Esophagus squamous epithelium (tissue), 5 donors: ENCODE results near the gene PRR14. TPM values are rescaled to one million over a fixed set of nuclear protein-coding genes. Genes with fewer than 3 reads are reported as not detected.

Source experiments
- DNase-seq: peaks from one replicate; lab custom pipeline; 2025; lab: John Stamatoyannopoulos, UW
- H3K27ac ChIP-seq, 4 donors: fragments of 200-600 bp; sonication (generic); one replicate each; pipeline ENCODE4 v1.5.1; 2016 to 2019; ENCODE audit warnings: mild to moderate bottlenecking in 1 of 4
- H3K27me3 ChIP-seq, 4 donors: fragments of 200-600 bp; sonication (generic); 1 replicate in 3 of 4; 2 replicates in 1 of 4; pipeline versions ENCODE4 v1.5.1 to v1.6.0; 2017 to 2021; ENCODE audit warnings: antibody characterized with exemption in 1 of 4
- H3K36me3 ChIP-seq, 3 donors: fragments of 200-600 bp; sonication (generic); one replicate each; pipeline ENCODE4 v1.5.1; 2016 to 2019
- H3K4me1 ChIP-seq, 3 donors: fragments of 200-600 bp; sonication (generic); one replicate each; pipeline ENCODE4 v1.5.1; 2017 to 2019
- H3K4me3 ChIP-seq, 4 donors: fragments of 200-600 bp; sonication (generic); 1 replicate in 3 of 4; 2 replicates in 1 of 4; pipeline ENCODE4 v1.5.1; 2016 to 2019; ENCODE audit warnings: mild to moderate bottlenecking in 2 of 4, moderate library complexity in 1 of 4
- H3K9me3 ChIP-seq, 3 donors: fragments of 200-600 bp; sonication (generic); one replicate each; pipeline ENCODE4 v1.5.1; 2016 to 2019
- POLR2A ChIP-seq, 4 donors: fragments of 450-650 bp; IDR thresholded peaks; one replicate each; pipeline ENCODE4 v1.6.1; 2017; ENCODE audit warnings: antibody characterized with exemption in 4 of 4, mild to moderate bottlenecking in 4 of 4, moderate library complexity in 3 of 4
- WGBS, 2 donors: methylation state at CpG; one replicate each; pipeline ENCODE4 v1.1.5; 2018; 5-methylcytosine and 5-hydroxymethylcytosine counted together
- intact Hi-C: fragments of 100-400 bp; cut with DNase I; formaldehyde crosslinking; loops from one replicate; pipeline ENCODE4 v1.15.0; 2022
- total RNA-seq, 4 donors: library from RNA; depleted of rRNA; stranded (reverse); fragments of >200 nt; gene quantifications; one replicate each; pipeline ENCODE4 v1.1.0, GENCODE V29; 2016
- TF ChIP-seq, protein P1 (sequence below), 6 experiments: fragments of 450-650 bp in 4 of 6; fragments of 200-600 bp in 2 of 6; sonication (generic) in 2 of 6; IDR thresholded peaks; one replicate each; pipeline ENCODE4 v1.5.1; 2016 to 2019; ENCODE audit warnings: antibody characterized with exemption in 6 of 6, mild to moderate bottlenecking in 4 of 6, moderate library complexity in 4 of 6
- donor health status: DM: yes; HTN: yes; CAD: no.

PRR14 gene
- total RNA-seq, 4 donors from 2014 or later: 16.6 to 21.8 (median 20.3) TPM

GRCh38 chr16:30658731-30659506 is 8.2 kb downstream of the PRR14 start:
- Histone ChIP-seq H3K27me3 (no peaks in the 10 kb centered on the region), H3K4me1 (peaks cover 32 to 55% (median 37%) of the 10 kb centered on the region in 3 donors), H3K36me3 (peaks cover 32 to 65% (median 34%) of the 10 kb centered on the region in 3 donors), H3K4me3 (peak overlapping the region; percentile 83 to 98 (median 98)), H3K27ac (peak overlapping the region; percentile 99 to 100 (median 100)), H3K9me3 (no peaks in the 10 kb centered on the region)
- DNase-seq: peak; percentile 93
- intact Hi-C loops: no loop called here
- WGBS, 2 donors: 0% methylated on average over 11 to 16 of the region's 64 CpGs
- peak in 1 of 4 donors; percentile 58 for TF ChIP-seq POLR2A (IDR thresholded peaks at IDR 0.05)
- TF ChIP-seq, protein P1, sequence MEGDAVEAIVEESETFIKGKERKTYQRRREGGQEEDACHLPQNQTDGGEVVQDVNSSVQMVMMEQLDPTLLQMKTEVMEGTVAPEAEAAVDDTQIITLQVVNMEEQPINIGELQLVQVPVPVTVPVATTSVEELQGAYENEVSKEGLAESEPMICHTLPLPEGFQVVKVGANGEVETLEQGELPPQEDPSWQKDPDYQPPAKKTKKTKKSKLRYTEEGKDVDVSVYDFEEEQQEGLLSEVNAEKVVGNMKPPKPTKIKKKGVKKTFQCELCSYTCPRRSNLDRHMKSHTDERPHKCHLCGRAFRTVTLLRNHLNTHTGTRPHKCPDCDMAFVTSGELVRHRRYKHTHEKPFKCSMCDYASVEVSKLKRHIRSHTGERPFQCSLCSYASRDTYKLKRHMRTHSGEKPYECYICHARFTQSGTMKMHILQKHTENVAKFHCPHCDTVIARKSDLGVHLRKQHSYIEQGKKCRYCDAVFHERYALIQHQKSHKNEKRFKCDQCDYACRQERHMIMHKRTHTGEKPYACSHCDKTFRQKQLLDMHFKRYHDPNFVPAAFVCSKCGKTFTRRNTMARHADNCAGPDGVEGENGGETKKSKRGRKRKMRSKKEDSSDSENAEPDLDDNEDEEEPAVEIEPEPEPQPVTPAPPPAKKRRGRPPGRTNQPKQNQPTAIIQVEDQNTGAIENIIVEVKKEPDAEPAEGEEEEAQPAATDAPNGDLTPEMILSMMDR (IDR thresholded peaks at IDR 0.05): no peak

GRCh38 chr16:30659507-30660423 is 9.0 kb downstream of the PRR14 start:
- no peak for TF ChIP-seq POLR2A (IDR thresholded peaks at IDR 0.05)
- TF ChIP-seq, protein P1 (IDR thresholded peaks at IDR 0.05): peak in 1 of 6 experiments; percentile 44
- WGBS, 2 donors: 0% methylated on average over 13 of the region's 84 CpGs; no CpG with 5 or more reads in 1 of the 2 donors
- H3K9me3 ChIP-seq: no peaks in the 10 kb centered on the region
- peaks cover 28 to 65% (median 40%) of the 10 kb centered on the region in 3 donors for H3K36me3 ChIP-seq
- H3K27me3 ChIP-seq: no peaks in the 10 kb centered on the region
- peak overlapping the region; percentile 83 to 98 (median 98) for H3K4me3 ChIP-seq
- H3K4me1 ChIP-seq: peaks cover 32 to 64% (median 37%) of the 10 kb centered on the region in 3 donors
- no peak for DNase-seq
- intact Hi-C loops: no loop called here
- H3K27ac ChIP-seq: peak overlapping the region; percentile 99 to 100 (median 100)

- peaks cover 29 to 65% (median 40%) of the 10 kb centered on the region in 3 donors for H3K36me3 ChIP-seq
- TF ChIP-seq, protein P1 (IDR thresholded peaks at IDR 0.05): no peak
- no peak for TF ChIP-seq POLR2A (IDR thresholded peaks at IDR 0.05)
- intact Hi-C loops: no loop called here
- no peak for DNase-seq
- H3K27me3 ChIP-seq: no peaks in the 10 kb centered on the region
- 28 to 33% methylated on average over 19 to 20 of the region's 21 CpGs for WGBS, 2 donors
- H3K9me3 ChIP-seq: no peaks in the 10 kb centered on the region
- peak overlapping the region; percentile 83 to 98 (median 98) for H3K4me3 ChIP-seq
- H3K4me1 ChIP-seq: peaks cover 32 to 69% (median 37%) of the 10 kb centered on the region in 3 donors
- peak overlapping the region; percentile 99 to 100 (median 100) for H3K27ac ChIP-seq
Measured at GRCh38 chr16:30660424-30661261, 9.9 kb downstream of the PRR14 start.

GRCh38 chr16:30662449-30662848 is 11.7 kb downstream of the PRR14 start:
- peaks cover 23 to 57% (median 27%) of the 10 kb centered on the region in 3 donors for H3K4me1 ChIP-seq
- WGBS, 2 donors: 40% methylated on average over 1 of the region's 17 CpGs; no CpG with 5 or more reads in 1 of the 2 donors
- no peak overlapping the region for H3K4me3 ChIP-seq
- DNase-seq: no peak
- TF ChIP-seq POLR2A (IDR thresholded peaks at IDR 0.05): no peak
- TF ChIP-seq, protein P1 (IDR thresholded peaks at IDR 0.05): no peak
- H3K9me3 ChIP-seq: no peaks in the 10 kb centered on the region
- H3K36me3 ChIP-seq: peaks cover 41 to 69% (median 49%) of the 10 kb centered on the region in 3 donors
- no peak overlapping the region for H3K27ac ChIP-seq
- H3K27me3 ChIP-seq: no peaks in the 10 kb centered on the region
- intact Hi-C loops: no loop called here
